ENCODE measurements around the gene RNF144A. TPM values are rescaled to one million over a fixed set of nuclear protein-coding genes. Genes with fewer than 3 reads are reported as not detected.

The RNF144A gene
- total and polyA plus RNA-seq, 2 experiments from 2014 or later, result 2.8 to 14.7 TPM

GRCh38 chr2:7041421-7041820 lies 124.2 kb downstream of the RNF144A start:
- no peaks in the 10 kb centered on the region for H3K27me3 ChIP-seq (ENCODE audit: insufficient read depth)
- H3K79me2 ChIP-seq (replicated peaks; ENCODE audit: insufficient read depth), result no peaks in the 10 kb centered on the region
- H3K4me3 ChIP-seq, result no peak overlapping the region
- no peaks in the 10 kb centered on the region for H3K9me2 ChIP-seq (ENCODE audit: insufficient read depth)
- no peak overlapping the region for H3K27ac Mint-ChIP-seq
- no peaks in the 10 kb centered on the region; the same call in 1 of the 2 replicates for H3K36me3 ChIP-seq (ENCODE audit: insufficient read depth)
- peaks cover 6% of the 10 kb centered on the region for H3K27me3 Mint-ChIP-seq (ENCODE audit: insufficient read depth, low read depth, poor library complexity)
- H3F3A ChIP-seq (replicated peaks; ENCODE audit: low read depth), result no peaks in the 10 kb centered on the region
- H3K9me3 Mint-ChIP-seq, result no peaks in the 10 kb centered on the region; the same call in 2 of the 3 replicates
- no peak overlapping the region for H3K27ac ChIP-seq (ENCODE audit: low read depth)
- DNase-seq (ENCODE audit: low spot score) (no peak), ATAC-seq (no peak)
- H3K4me1 ChIP-seq (ENCODE audit: insufficient read depth), result no peaks in the 10 kb centered on the region
- peaks cover 4% of the 10 kb centered on the region for H3K36me3 Mint-ChIP-seq (ENCODE audit: low read depth)
- H3K4me3 Mint-ChIP-seq, result no peak overlapping the region
- no peak overlapping the region for H3K4me2 ChIP-seq
- no peak overlapping the region for H2AFZ ChIP-seq
- no peaks in the 10 kb centered on the region for H3K4me1 Mint-ChIP-seq
- TF ChIP-seq EZH2phosphoT487 (IDR thresholded peaks at IDR 0.05; ENCODE audit: unreplicated experiment) (no peak), CTCF (conservative IDR thresholded peaks at IDR 0.05; ENCODE audit: low read depth in 2 of 2) (no peak), ZNF331 (CRISPR knock-in tag; IDR thresholded peaks at IDR 0.05; ENCODE audit: low read depth) (no peak), EZH2 (IDR thresholded peaks at IDR 0.05; ENCODE audit: low read depth, unreplicated experiment) (no peak), REST (IDR thresholded peaks at IDR 0.05; ENCODE audit: unreplicated experiment) (no peak), ETS1 (IDR thresholded peaks at IDR 0.05) (no peak), NANOG (IDR thresholded peaks at IDR 0.05; ENCODE audit: borderline replicate concordance) (no peak), CREB1 (CRISPR knock-in tag; IDR thresholded peaks at IDR 0.05; ENCODE audit: low read depth) (no peak), ZNF462 (CRISPR knock-in tag; IDR thresholded peaks at IDR 0.05) (no peak), STAT1 (IDR thresholded peaks at IDR 0.05; ENCODE audit: unreplicated experiment) (no peak), POLR2AphosphoS5 (IDR thresholded peaks at IDR 0.05; ENCODE audit: low read depth) (no peak), JUNB (IDR thresholded peaks at IDR 0.05; ENCODE audit: unreplicated experiment) (no peak), ZNF114 (CRISPR knock-in tag; IDR thresholded peaks at IDR 0.05) (no peak)
- H4K20me1 ChIP-seq (replicated peaks; ENCODE audit: insufficient read depth), result no peaks in the 10 kb centered on the region
